ENCODE results near the gene TFPI.

DNA sequence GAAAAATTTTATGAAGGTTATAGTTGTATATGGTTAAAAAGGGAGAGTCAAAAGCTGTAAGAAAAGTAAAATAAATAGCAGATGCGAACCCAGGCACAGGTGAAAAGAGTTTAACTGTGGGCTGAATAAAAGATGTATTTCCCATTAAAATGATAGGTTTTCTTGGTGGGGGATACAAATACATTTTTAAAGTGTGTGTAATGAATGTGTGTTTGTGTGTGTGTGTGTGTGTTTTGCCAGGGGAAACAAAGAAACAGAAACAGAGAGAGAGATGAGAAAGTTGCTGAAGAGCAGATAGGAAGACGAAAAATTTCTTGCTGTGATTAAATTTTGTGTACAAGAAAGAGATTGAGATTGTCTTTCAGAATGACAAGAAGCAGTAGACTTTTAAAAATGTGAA lies 12.1 kb downstream of the TFPI start:
- TF ChIP-seq, protein P1, sequence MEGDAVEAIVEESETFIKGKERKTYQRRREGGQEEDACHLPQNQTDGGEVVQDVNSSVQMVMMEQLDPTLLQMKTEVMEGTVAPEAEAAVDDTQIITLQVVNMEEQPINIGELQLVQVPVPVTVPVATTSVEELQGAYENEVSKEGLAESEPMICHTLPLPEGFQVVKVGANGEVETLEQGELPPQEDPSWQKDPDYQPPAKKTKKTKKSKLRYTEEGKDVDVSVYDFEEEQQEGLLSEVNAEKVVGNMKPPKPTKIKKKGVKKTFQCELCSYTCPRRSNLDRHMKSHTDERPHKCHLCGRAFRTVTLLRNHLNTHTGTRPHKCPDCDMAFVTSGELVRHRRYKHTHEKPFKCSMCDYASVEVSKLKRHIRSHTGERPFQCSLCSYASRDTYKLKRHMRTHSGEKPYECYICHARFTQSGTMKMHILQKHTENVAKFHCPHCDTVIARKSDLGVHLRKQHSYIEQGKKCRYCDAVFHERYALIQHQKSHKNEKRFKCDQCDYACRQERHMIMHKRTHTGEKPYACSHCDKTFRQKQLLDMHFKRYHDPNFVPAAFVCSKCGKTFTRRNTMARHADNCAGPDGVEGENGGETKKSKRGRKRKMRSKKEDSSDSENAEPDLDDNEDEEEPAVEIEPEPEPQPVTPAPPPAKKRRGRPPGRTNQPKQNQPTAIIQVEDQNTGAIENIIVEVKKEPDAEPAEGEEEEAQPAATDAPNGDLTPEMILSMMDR (conservative IDR thresholded peaks at IDR 0.05; ENCODE audit: low read length) = no peak
- TF ChIP-seq EZH2phosphoT487 (IDR thresholded peaks at IDR 0.05; ENCODE audit: borderline replicate concordance, low read depth, low read length) = no peak

Measured in OCI-LY7 (cell line).